Panc1 (cell line): Measurements from ENCODE around the gene THUMPD1. TPM values are rescaled to one million over a fixed set of nuclear protein-coding genes. Genes with fewer than 3 reads are reported as not detected.

Experiments
- ATAC-seq: fragments of 200-7000 bp; cut with Tn5 transposase; 2 replicates; pipeline ENCODE4 v1.9.1; 2020; ENCODE audit warnings: mild to moderate bottlenecking, moderate library complexity
- BruUV-seq: library from RNA; stranded (reverse); fragments of 400-500 nt; replicated peaks from 2 replicates; lab custom pipeline; 2021; lab: Mats Ljungman, UMichigan
- CTCF ChIA-PET: fragments of 300-600 bp; sonication (Branson Sonifier 250); formaldehyde crosslinking; loops from one replicate; lab custom pipeline; 2022; ENCODE audit warnings: antibody characterized with exemption; lab: Charles Lee
- POLR2A ChIA-PET: fragments of 300-600 bp; sonication (Branson Sonifier 250); formaldehyde crosslinking; loops from one replicate; lab custom pipeline; 2022; ENCODE audit warnings: antibody characterized with exemption; lab: Charles Lee
- DNase-seq: peaks from one replicate; pipeline ENCODE4 v3.0.0-alpha.2; 2010; ENCODE audit warnings: low read depth, low spot score
- H3K27ac ChIP-seq: 2 replicates; pipeline ENCODE4 v1.5.1; 2011; ENCODE audit warnings: mild to moderate bottlenecking, low read length, inconsistent platforms
- H3K27me3 ChIP-seq: fragments of 200-500 bp; sonication (Bioruptor generic); 2 replicates; pipeline ENCODE4 v1.6.0; 2014; ENCODE audit warnings: low read length, inconsistent platforms; ENCODE audit not compliant: control insufficient read depth, insufficient read depth
- H3K36me3 ChIP-seq: fragments of 200-500 bp; sonication (Bioruptor generic); 2 replicates; pipeline ENCODE4 v1.5.1; 2014; ENCODE audit warnings: inconsistent platforms, mild to moderate bottlenecking, low read length, moderate library complexity; ENCODE audit not compliant: control insufficient read depth, insufficient read depth
- H3K4me1 ChIP-seq: 2 replicates; pipeline ENCODE4 v1.5.1; 2011; ENCODE audit warnings: inconsistent platforms, mild to moderate bottlenecking, low read length, moderate library complexity; ENCODE audit not compliant: control insufficient read depth, insufficient read depth
- H3K4me3 ChIP-seq, 2 experiments: 2 replicates each; pipeline ENCODE4 v1.5.1; 2011 to 2012; ENCODE audit warnings: low read depth in 2 of 2, low read length in 2 of 2, mild to moderate bottlenecking in 2 of 2, inconsistent platforms in 1 of 2, moderate library complexity in 1 of 2
- H3K9me3 ChIP-seq: fragments of 200-500 bp; sonication (Bioruptor generic); 2 replicates; pipeline ENCODE4 v1.5.1; 2014; ENCODE audit warnings: low read depth, mild to moderate bottlenecking, inconsistent platforms, low read length, moderate library complexity; ENCODE audit not compliant: control insufficient read depth, insufficient read depth
- POLR2AphosphoS5 ChIP-seq: IDR thresholded peaks from 2 replicates; pipeline ENCODE4 v1.6.1; 2012; ENCODE audit warnings: mild to moderate bottlenecking, low read depth, low read length, moderate library complexity
- REST ChIP-seq, 2 experiments: IDR thresholded peaks; 2 replicates each; pipeline ENCODE4 v1.6.1; 2011 to 2012; ENCODE audit warnings: low read depth in 2 of 2, control low read depth in 1 of 2, low read length in 1 of 2, mild to moderate bottlenecking in 1 of 2, moderate library complexity in 1 of 2; ENCODE audit not compliant: insufficient read depth in 1 of 2
- SIN3A ChIP-seq: IDR thresholded peaks from 2 replicates; pipeline ENCODE4 v1.6.1; 2012; ENCODE audit warnings: low read depth, mild to moderate bottlenecking, low read length, moderate library complexity, borderline replicate concordance; ENCODE audit not compliant: insufficient read depth
- TCF7L2 ChIP-seq: IDR thresholded peaks from 2 replicates; pipeline ENCODE4 v1.6.1; 2011; ENCODE audit warnings: mild to moderate bottlenecking, low read depth, low read length, inconsistent platforms
- in situ Hi-C: cut with HindIII; loops from 2 replicates; pipeline ENCODE4 v1.10.0; 2016; ENCODE audit warnings: low sequenced_read_pairs, low pct_unique_long_range_greater_than_20kb
- intact Hi-C: fragments of 100-400 bp; cut with micrococcal nuclease; formaldehyde crosslinking; loops from one replicate; pipeline ENCODE4 v1.10.0; 2022; ENCODE audit not compliant: unreplicated experiment
- total RNA-seq: library from RNA; stranded (reverse); gene quantifications from one replicate; pipeline ENCODE4 v1.2.1, GENCODE V29; 2021; ENCODE audit not compliant: unreplicated experiment

The THUMPD1 gene
- total RNA-seq, 1 experiment from 2014 or later: 36.2 TPM

GRCh38 chr16:20683812-20684211 lies 57.8 kb downstream of the THUMPD1 start:
- H3K9me3 ChIP-seq: no peaks in the 10 kb centered on the region
- no TSS peak for BruUV-seq
- ChIA-PET CTCF (no interaction called here), POLR2A (no interaction called here)
- DNase-seq (no peak), ATAC-seq (no peak)
- no peaks in the 10 kb centered on the region; the same call in 1 of the 2 replicates for H3K27me3 ChIP-seq
- no peak overlapping the region for H3K4me3 ChIP-seq
- H3K27ac ChIP-seq: no peak overlapping the region
- H3K36me3 ChIP-seq: no peaks in the 10 kb centered on the region
- TF ChIP-seq SIN3A (no peak), TCF7L2 (no peak), POLR2AphosphoS5 (no peak), REST (IDR thresholded peaks at IDR 0.05; ENCODE audit: insufficient read depth in 1 of 2, low read depth in 2 of 2, low read length in 1 of 2) (no peak)
- intact Hi-C loops (no loop called here), in situ Hi-C loops (no loop called here)
- H3K4me1 ChIP-seq: no peaks in the 10 kb centered on the region

Other genes with a start within 250 kb of the THUMPD1 start
- 0.10 TPM for gene ACSM2B, start 165.5 kb downstream of the THUMPD1 start, total RNA-seq
- gene ACSM1, start 44.1 kb downstream of the THUMPD1 start, total RNA-seq: not detected
- gene ACSM3, start 22.2 kb upstream of the THUMPD1 start, total RNA-seq: 0.44 TPM
- gene ERI2, start 64.7 kb upstream of the THUMPD1 start, total RNA-seq: 20.4 TPM
- 13.6 TPM for gene REXO5, start 64.7 kb upstream of the THUMPD1 start, total RNA-seq
- 23.5 TPM for gene DCUN1D3, start 158.5 kb upstream of the THUMPD1 start, total RNA-seq
- gene LYRM1, start 159.0 kb upstream of the THUMPD1 start, total RNA-seq: 30.7 TPM